Measurements from ENCODE around the gene IL17RC. TPM values are rescaled to one million over a fixed set of nuclear protein-coding genes. Genes with fewer than 3 reads are reported as not detected.
"Not testable (repeated sequence)": the region's sequence is repeated elsewhere in the genome, so short reads cannot be mapped to it uniquely, and the experiment has no call there.

IL17RC gene
- total and polyA plus RNA-seq, 2 experiments from 2014 or later: 8.4 to 12.6 TPM

GRCh38 chr3:9893739-9894138 lies 23.2 kb upstream of the IL17RC start (continued):
- TF ChIP-seq REST (IDR thresholded peaks at IDR 0.05; ENCODE audit: unreplicated experiment) (no peak), ZNF114 (CRISPR knock-in tag; IDR thresholded peaks at IDR 0.05) (no peak), CTCF (conservative IDR thresholded peaks at IDR 0.05; ENCODE audit: low read depth in 2 of 2) (no peak), ZNF331 (CRISPR knock-in tag; IDR thresholded peaks at IDR 0.05; ENCODE audit: low read depth) (no peak)
- TF ChIP-seq, protein P1, sequence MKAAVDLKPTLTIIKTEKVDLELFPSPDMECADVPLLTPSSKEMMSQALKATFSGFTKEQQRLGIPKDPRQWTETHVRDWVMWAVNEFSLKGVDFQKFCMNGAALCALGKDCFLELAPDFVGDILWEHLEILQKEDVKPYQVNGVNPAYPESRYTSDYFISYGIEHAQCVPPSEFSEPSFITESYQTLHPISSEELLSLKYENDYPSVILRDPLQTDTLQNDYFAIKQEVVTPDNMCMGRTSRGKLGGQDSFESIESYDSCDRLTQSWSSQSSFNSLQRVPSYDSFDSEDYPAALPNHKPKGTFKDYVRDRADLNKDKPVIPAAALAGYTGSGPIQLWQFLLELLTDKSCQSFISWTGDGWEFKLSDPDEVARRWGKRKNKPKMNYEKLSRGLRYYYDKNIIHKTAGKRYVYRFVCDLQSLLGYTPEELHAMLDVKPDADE (IDR thresholded peaks at IDR 0.05): no peak

DNA sequence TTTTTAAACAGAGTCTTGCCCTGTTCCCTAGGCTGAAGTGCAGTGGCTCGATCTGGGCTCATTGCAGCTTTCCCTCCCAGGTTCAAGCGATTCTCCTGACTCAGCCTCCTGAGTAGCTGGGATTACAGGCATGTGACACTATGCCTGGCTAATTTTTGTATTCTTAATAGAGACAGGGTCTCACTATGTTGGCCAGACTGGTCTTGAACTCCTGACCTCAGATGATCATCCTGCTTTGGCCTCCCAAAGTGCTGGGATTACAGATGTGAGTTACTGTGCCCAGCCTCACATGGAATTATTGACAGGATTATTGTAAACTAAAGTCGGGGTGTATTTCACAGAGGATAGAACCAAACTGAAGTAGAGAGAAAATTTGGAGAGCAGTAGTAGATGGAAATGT lies 21.2 kb upstream of the IL17RC start:
- not testable (repeated sequence) for H2AFZ ChIP-seq; H3K4me2 ChIP-seq; H3K27ac ChIP-seq (ENCODE audit: low read depth); H3K4me3 ChIP-seq; H3K4me1 ChIP-seq (ENCODE audit: insufficient read depth); H4K20me1 ChIP-seq (replicated peaks; ENCODE audit: insufficient read depth); ATAC-seq; H3K27ac Mint-ChIP-seq; H3F3A ChIP-seq (replicated peaks; ENCODE audit: low read depth); DNase-seq (ENCODE audit: low spot score); H3K36me3 ChIP-seq (ENCODE audit: insufficient read depth); H3K27me3 Mint-ChIP-seq (ENCODE audit: insufficient read depth, low read depth, poor library complexity); H3K4me3 Mint-ChIP-seq; H3K9me2 ChIP-seq (ENCODE audit: insufficient read depth); H3K27me3 ChIP-seq (ENCODE audit: insufficient read depth); H3K9me3 Mint-ChIP-seq
- Mint-ChIP-seq H3K4me1 (peaks cover 12% of the 10 kb centered on the region), H3K36me3 (ENCODE audit: low read depth) (peaks cover 33% of the 10 kb centered on the region)
- peaks cover 17% of the 10 kb centered on the region for H3K79me2 ChIP-seq (replicated peaks; ENCODE audit: insufficient read depth)

GRCh38 chr3:9896755-9897407 lies 20.0 kb upstream of the IL17RC start:
- not testable (repeated sequence) for H3K4me3 ChIP-seq; H3K4me2 ChIP-seq; H3K4me1 ChIP-seq (ENCODE audit: insufficient read depth); H3K27me3 Mint-ChIP-seq (ENCODE audit: insufficient read depth, low read depth, poor library complexity); DNase-seq (ENCODE audit: low spot score); H3K27me3 ChIP-seq (ENCODE audit: insufficient read depth); H4K20me1 ChIP-seq (replicated peaks; ENCODE audit: insufficient read depth); H3K27ac ChIP-seq (ENCODE audit: low read depth); H3K9me3 Mint-ChIP-seq; H2AFZ ChIP-seq; H3F3A ChIP-seq (replicated peaks; ENCODE audit: low read depth); H3K4me1 Mint-ChIP-seq; H3K4me3 Mint-ChIP-seq; H3K9me2 ChIP-seq (ENCODE audit: insufficient read depth); H3K36me3 ChIP-seq (ENCODE audit: insufficient read depth); H3K79me2 ChIP-seq (replicated peaks; ENCODE audit: insufficient read depth); ATAC-seq; H3K27ac Mint-ChIP-seq
- H3K36me3 Mint-ChIP-seq (ENCODE audit: low read depth): peaks cover 26% of the 10 kb centered on the region
